Testis (tissue), 2 donors: ENCODE data around the gene CDKL5.

Experiments
- POLR2A ChIP-seq: fragments of 450-650 bp; IDR thresholded peaks from one replicate; pipeline ENCODE4 v1.6.1; 2017; ENCODE audit warnings: antibody characterized with exemption, mild to moderate bottlenecking, moderate library complexity
- TF ChIP-seq, protein P1 (sequence below), 3 experiments: fragments of 450-650 bp in 2 of 3; fragments of 200-600 bp in 1 of 3; sonication (generic) in 1 of 3; IDR thresholded peaks; one replicate each; pipeline ENCODE4 v1.5.1; 2016 to 2019; ENCODE audit warnings: antibody characterized with exemption in 3 of 3, mild to moderate bottlenecking in 2 of 3, moderate library complexity in 1 of 3

DNA sequence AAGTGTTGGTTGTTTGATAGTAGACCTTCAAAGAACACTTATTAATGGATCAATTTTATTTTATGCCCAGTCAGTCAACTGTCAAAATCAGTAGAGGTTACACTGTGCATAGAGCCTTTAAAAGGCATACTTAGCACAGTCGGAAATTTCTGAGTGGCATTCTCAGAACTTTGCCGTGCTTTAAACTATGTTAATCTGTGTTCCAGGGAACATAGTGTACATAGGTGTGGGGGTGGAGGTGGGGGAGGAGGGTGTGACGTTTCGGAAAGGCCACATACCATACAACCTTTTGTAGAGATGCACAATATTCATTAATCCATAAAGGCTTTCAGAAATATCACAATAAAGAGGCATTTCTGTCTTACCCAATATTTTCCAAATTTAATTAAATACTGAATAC, 170.7 kb downstream of the CDKL5 start:
- TF ChIP-seq, protein P1, sequence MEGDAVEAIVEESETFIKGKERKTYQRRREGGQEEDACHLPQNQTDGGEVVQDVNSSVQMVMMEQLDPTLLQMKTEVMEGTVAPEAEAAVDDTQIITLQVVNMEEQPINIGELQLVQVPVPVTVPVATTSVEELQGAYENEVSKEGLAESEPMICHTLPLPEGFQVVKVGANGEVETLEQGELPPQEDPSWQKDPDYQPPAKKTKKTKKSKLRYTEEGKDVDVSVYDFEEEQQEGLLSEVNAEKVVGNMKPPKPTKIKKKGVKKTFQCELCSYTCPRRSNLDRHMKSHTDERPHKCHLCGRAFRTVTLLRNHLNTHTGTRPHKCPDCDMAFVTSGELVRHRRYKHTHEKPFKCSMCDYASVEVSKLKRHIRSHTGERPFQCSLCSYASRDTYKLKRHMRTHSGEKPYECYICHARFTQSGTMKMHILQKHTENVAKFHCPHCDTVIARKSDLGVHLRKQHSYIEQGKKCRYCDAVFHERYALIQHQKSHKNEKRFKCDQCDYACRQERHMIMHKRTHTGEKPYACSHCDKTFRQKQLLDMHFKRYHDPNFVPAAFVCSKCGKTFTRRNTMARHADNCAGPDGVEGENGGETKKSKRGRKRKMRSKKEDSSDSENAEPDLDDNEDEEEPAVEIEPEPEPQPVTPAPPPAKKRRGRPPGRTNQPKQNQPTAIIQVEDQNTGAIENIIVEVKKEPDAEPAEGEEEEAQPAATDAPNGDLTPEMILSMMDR (IDR thresholded peaks at IDR 0.05): no peak
- no peak for TF ChIP-seq POLR2A
